HepG2 (cell line): Measurements from ENCODE around the gene IL13.

Experiments used
- RAD21 ChIP-seq: fragments of 450-650 bp; formaldehyde crosslinking; IDR thresholded peaks from 2 replicates; pipeline ENCODE4 v1.5.0; 2020; ENCODE audit warnings: mild to moderate bottlenecking
- TF ChIP-seq, protein P1 (sequence below), 2 experiments: IDR thresholded peaks; 2 replicates each; pipeline ENCODE4 v1.6.1; 2011 to 2012; ENCODE audit warnings: low read length in 2 of 2, borderline replicate concordance in 1 of 2, low read depth in 1 of 2, mild to moderate bottlenecking in 1 of 2, moderate library complexity in 1 of 2
- TF ChIP-seq, protein P2 (sequence below): sonication (generic); formaldehyde crosslinking; IDR thresholded peaks from 2 replicates; pipeline ENCODE4 v1.4.0; 2020; ENCODE audit warnings: missing genetic modification reagents

DNA sequence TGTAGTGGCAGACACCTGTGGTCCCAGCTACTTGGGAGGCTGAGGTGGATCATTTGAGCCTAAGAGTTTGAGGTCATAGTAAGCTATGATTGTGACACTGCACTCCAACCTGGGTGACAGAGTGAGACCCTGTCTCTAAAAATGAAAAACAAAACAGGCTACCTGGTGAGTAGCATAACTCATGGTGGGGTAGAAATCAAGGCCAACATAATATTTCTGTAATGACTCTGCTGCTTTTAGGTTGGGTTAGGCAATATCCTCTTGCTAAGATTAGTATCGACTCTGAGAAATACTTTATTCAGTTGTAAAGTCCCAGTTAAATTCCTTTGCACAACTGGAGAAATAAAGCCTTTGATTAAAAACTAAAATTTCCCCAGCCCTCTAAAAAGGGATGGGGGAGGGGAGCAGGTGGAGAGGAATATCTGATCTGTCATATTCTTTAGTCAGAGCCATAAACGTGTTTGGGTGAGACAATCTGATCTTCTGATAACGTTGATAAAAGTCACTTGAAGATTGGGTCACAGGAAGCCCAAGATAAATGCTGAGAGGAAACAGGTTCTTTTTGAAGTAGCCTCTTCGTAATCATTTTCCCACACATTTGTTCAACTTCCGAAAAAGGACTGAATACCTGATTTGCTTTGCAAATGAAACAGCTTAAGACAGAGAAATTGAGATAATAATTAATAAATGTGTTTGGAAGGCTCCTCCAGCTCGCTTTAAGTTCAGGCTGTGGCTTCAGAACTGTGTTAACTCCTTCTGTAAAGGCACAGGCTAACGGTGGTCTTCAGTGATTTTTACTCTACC lies 30.8 kb downstream of the IL13 start:
- TF ChIP-seq, protein P1, sequence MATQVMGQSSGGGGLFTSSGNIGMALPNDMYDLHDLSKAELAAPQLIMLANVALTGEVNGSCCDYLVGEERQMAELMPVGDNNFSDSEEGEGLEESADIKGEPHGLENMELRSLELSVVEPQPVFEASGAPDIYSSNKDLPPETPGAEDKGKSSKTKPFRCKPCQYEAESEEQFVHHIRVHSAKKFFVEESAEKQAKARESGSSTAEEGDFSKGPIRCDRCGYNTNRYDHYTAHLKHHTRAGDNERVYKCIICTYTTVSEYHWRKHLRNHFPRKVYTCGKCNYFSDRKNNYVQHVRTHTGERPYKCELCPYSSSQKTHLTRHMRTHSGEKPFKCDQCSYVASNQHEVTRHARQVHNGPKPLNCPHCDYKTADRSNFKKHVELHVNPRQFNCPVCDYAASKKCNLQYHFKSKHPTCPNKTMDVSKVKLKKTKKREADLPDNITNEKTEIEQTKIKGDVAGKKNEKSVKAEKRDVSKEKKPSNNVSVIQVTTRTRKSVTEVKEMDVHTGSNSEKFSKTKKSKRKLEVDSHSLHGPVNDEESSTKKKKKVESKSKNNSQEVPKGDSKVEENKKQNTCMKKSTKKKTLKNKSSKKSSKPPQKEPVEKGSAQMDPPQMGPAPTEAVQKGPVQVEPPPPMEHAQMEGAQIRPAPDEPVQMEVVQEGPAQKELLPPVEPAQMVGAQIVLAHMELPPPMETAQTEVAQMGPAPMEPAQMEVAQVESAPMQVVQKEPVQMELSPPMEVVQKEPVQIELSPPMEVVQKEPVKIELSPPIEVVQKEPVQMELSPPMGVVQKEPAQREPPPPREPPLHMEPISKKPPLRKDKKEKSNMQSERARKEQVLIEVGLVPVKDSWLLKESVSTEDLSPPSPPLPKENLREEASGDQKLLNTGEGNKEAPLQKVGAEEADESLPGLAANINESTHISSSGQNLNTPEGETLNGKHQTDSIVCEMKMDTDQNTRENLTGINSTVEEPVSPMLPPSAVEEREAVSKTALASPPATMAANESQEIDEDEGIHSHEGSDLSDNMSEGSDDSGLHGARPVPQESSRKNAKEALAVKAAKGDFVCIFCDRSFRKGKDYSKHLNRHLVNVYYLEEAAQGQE (IDR thresholded peaks at IDR 0.05; ENCODE audit: borderline replicate concordance in 1 of 2, low read depth in 1 of 2, low read length in 2 of 2), result no peak
- TF ChIP-seq, protein P2, sequence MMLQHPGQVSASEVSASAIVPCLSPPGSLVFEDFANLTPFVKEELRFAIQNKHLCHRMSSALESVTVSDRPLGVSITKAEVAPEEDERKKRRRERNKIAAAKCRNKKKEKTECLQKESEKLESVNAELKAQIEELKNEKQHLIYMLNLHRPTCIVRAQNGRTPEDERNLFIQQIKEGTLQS (CRISPR knock-in tag), result no peak
- TF ChIP-seq RAD21, result no peak
